ENCODE results near the gene CD79A. TPM values are rescaled to one million over a fixed set of nuclear protein-coding genes. Genes with fewer than 3 reads are reported as not detected.

Gene CD79A
- polyA plus RNA-seq, 3 donors, result 1.9 to 2.7 (median 2.1) TPM

- Histone ChIP-seq H4K20me1 (ENCODE audit: insufficient read depth, low read length) (peaks cover 98% of the 10 kb centered on the region), H3K79me2 (ENCODE audit: insufficient read depth, low read length) (peaks cover 27% of the 10 kb centered on the region), H3K36me3 (replicated peaks in 1 of 2; ENCODE audit: control insufficient read depth in 1 of 2, insufficient read depth in 2 of 2, low read length in 2 of 2) (peaks cover 85 to 93% of the 10 kb centered on the region in 2 donors), H2AFZ (ENCODE audit: insufficient read depth, low read depth, low read length, poor library complexity, severe bottlenecking) (no peak overlapping the region), H3K9me3 (replicated peaks in 1 of 2; ENCODE audit: control insufficient read depth in 1 of 2, insufficient read depth in 1 of 2, low read length in 2 of 2) (no peaks in the 10 kb centered on the region), H3K9ac (ENCODE audit: insufficient read depth, low read length, poor library complexity, severe bottlenecking) (no peak overlapping the region), H3K4me3 (replicated peaks in 1 of 3; ENCODE audit: low read depth in 2 of 3, low read length in 3 of 3) (no peak overlapping the region), H3K27ac (ENCODE audit: low read depth in 1 of 2, low read length in 2 of 2) (no peak overlapping the region), H3K27me3 (ENCODE audit: control insufficient read depth in 2 of 2, insufficient read depth in 2 of 2, low read length in 2 of 2) (no peaks in the 10 kb centered on the region), H3K4me1 (ENCODE audit: control insufficient read depth in 1 of 2, insufficient read depth in 2 of 2, low read length in 2 of 2) (no peaks in the 10 kb centered on the region), H3K4me2 (replicated peaks; ENCODE audit: extremely low read depth, low read length, poor library complexity, severe bottlenecking) (no peak overlapping the region)
- 99% methylated on average over 15 of the region's 15 CpGs for WGBS (ENCODE audit: insufficient coverage)
- no peak for TF ChIP-seq CTCF (IDR thresholded peaks at IDR 0.05)
- intact Hi-C loops (cut with micrococcal nuclease), result no loop called here
- Mint-ChIP-seq H3K27me3 (ENCODE audit: low read depth in 3 of 3) (peaks cover 0 to 2% (median 2%) of the 10 kb centered on the region in 3 donors), H3K9me3 (peaks cover 0 to 2% (median 0%) of the 10 kb centered on the region in 7 donors), H3K4me1 (no peaks in the 10 kb centered on the region), H3K27ac (peak overlapping the region in 1 of 7 donors; percentile 23), H3K36me3 (peaks cover 70 to 90% of the 10 kb centered on the region in 2 donors), H3K4me3 (no peak overlapping the region)
- no peak for DNase-seq
Measured at GRCh38 chr19:41898235-41898634, 21.2 kb downstream of the CD79A start.

GRCh38 chr19:41901707-41902360 lies 24.8 kb downstream of the CD79A start:
- no peak overlapping the region for H3K27ac ChIP-seq (ENCODE audit: low read depth in 1 of 2, low read length in 2 of 2)
- H3K4me1 Mint-ChIP-seq, result peaks cover 3% of the 10 kb centered on the region
- H3K27me3 ChIP-seq (ENCODE audit: control insufficient read depth in 2 of 2, insufficient read depth in 2 of 2, low read length in 2 of 2), result no peaks in the 10 kb centered on the region
- WGBS (ENCODE audit: insufficient coverage), result 97% methylated on average over 14 of the region's 21 CpGs
- H3K4me2 ChIP-seq (replicated peaks; ENCODE audit: extremely low read depth, low read length, poor library complexity, severe bottlenecking), result no peak overlapping the region
- H3K9me3 Mint-ChIP-seq, result peaks cover 0 to 2% (median 0%) of the 10 kb centered on the region in 7 donors
- peaks cover 99% of the 10 kb centered on the region for H4K20me1 ChIP-seq (ENCODE audit: insufficient read depth, low read length)
- no peak for DNase-seq
- intact Hi-C loops (cut with micrococcal nuclease), result no loop called here
- H2AFZ ChIP-seq (ENCODE audit: insufficient read depth, low read depth, low read length, poor library complexity, severe bottlenecking), result no peak overlapping the region
- no peak overlapping the region for H3K4me3 Mint-ChIP-seq
- no peak overlapping the region for H3K9ac ChIP-seq (ENCODE audit: insufficient read depth, low read length, poor library complexity, severe bottlenecking)
- no peaks in the 10 kb centered on the region for H3K9me3 ChIP-seq (replicated peaks in 1 of 2; ENCODE audit: control insufficient read depth in 1 of 2, insufficient read depth in 1 of 2, low read length in 2 of 2)
- H3K27me3 Mint-ChIP-seq (ENCODE audit: low read depth in 3 of 3), result peaks cover 0 to 2% (median 2%) of the 10 kb centered on the region in 3 donors
- TF ChIP-seq CTCF (IDR thresholded peaks at IDR 0.05), result no peak
- peak overlapping the region in 1 of 7 donors; percentile 54 for H3K27ac Mint-ChIP-seq
- peaks cover 81 to 96% of the 10 kb centered on the region in 2 donors for H3K36me3 Mint-ChIP-seq
- peaks cover 11% of the 10 kb centered on the region for H3K79me2 ChIP-seq (ENCODE audit: insufficient read depth, low read length)
- no peak overlapping the region for H3K4me3 ChIP-seq (replicated peaks in 1 of 3; ENCODE audit: low read depth in 2 of 3, low read length in 3 of 3)
- H3K36me3 ChIP-seq (replicated peaks in 1 of 2; ENCODE audit: control insufficient read depth in 1 of 2, insufficient read depth in 2 of 2, low read length in 2 of 2), result peaks cover 93 to 99% of the 10 kb centered on the region in 2 donors
- no peaks in the 10 kb centered on the region for H3K4me1 ChIP-seq (ENCODE audit: control insufficient read depth in 1 of 2, insufficient read depth in 2 of 2, low read length in 2 of 2)

Measured in CD14-positive monocyte (primary cell).